Fibroblast of lung (primary cell): ENCODE data around the gene APOBEC2.

Experiments
- EZH2 ChIP-seq: IDR thresholded peaks from 2 replicates; pipeline ENCODE4 v1.5.1; 2012; ENCODE audit warnings: low read length, control low read depth, mild to moderate bottlenecking; ENCODE audit errors: missing control alignments
- TF ChIP-seq, protein P1 (sequence below), 2 donors: IDR thresholded peaks in 1 of 2; conservative IDR thresholded peaks in 1 of 2; 1 replicate in 1 of 2; 2 replicates in 1 of 2; pipeline ENCODE4 v1.5.1; 2011 to 2012; ENCODE audit warnings: low read length in 2 of 2, control low read depth in 1 of 2, inconsistent platforms in 1 of 2, low read depth in 1 of 2, mild to moderate bottlenecking in 1 of 2

DNA sequence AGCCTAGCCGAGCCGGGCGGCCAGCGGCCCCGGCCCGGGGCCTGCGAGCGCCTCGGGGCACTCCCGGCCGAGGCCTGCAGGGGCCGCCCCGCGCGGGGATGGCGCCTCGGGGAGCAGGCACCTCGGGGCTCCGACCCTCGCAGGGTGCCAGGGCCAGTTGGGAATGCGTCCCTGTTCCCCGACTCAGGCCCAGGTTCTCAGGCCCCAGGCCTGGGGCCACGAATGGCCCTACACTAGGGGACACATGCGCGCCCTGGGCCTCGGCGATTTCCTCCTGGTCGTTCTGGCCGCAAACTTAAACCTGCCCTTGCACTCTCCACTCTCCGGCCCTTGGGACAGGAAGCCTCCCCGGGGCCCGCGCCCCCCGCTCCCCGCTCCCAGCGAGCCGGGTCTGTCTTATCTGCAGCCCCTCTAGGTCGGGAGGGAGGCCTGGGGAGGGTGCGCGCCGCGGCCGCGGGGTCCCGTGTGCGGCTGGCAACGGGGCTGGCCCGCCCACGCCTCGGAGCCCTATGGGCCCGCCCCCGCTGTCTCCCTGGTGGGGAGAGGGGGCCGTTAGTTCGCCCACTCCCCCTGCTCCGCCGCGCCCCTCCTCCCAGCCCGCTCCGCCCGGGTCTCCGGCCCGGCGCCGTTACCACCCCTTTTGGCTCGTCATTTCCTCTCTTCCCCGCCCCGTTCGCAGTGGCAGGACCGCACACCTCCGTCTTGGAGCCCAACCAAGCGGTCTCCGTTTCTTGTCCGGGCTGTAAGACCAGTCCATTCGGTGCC is 20.4 kb downstream of the APOBEC2 start:
- TF ChIP-seq, protein P1, sequence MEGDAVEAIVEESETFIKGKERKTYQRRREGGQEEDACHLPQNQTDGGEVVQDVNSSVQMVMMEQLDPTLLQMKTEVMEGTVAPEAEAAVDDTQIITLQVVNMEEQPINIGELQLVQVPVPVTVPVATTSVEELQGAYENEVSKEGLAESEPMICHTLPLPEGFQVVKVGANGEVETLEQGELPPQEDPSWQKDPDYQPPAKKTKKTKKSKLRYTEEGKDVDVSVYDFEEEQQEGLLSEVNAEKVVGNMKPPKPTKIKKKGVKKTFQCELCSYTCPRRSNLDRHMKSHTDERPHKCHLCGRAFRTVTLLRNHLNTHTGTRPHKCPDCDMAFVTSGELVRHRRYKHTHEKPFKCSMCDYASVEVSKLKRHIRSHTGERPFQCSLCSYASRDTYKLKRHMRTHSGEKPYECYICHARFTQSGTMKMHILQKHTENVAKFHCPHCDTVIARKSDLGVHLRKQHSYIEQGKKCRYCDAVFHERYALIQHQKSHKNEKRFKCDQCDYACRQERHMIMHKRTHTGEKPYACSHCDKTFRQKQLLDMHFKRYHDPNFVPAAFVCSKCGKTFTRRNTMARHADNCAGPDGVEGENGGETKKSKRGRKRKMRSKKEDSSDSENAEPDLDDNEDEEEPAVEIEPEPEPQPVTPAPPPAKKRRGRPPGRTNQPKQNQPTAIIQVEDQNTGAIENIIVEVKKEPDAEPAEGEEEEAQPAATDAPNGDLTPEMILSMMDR (conservative IDR thresholded peaks at IDR 0.05 in 1 of 2, IDR thresholded peaks at IDR 0.05 in 1 of 2; ENCODE audit: low read depth in 1 of 2, low read length in 2 of 2), result peak; percentile 10 to 18
- TF ChIP-seq EZH2, result no peak
